Endothelial cell of umbilical vein (primary cell): ENCODE data around the gene TMEM38A. TPM values are rescaled to one million over a fixed set of nuclear protein-coding genes. Genes with fewer than 3 reads are reported as not detected.
"Not testable (repeated sequence)": the region's sequence is repeated elsewhere in the genome, so short reads cannot be mapped to it uniquely, and the experiment has no call there.

Source experiments
- BruUV-seq: library from RNA; stranded (reverse); fragments of 400-500 nt; replicated peaks from 2 replicates; lab custom pipeline; 2021; lab: Mats Ljungman, UMichigan
- CTCF ChIA-PET: fragments of 300-600, 350-600 bp; sonication (Branson Sonifier 250); formaldehyde crosslinking; loops from one replicate; lab custom pipeline; 2021; ENCODE audit warnings: antibody characterized with exemption, inconsistent platforms; lab: Charles Lee
- POLR2A ChIA-PET: fragments of 300-600, 350-600 bp; sonication (Branson Sonifier 250); formaldehyde crosslinking; loops from one replicate; lab custom pipeline; 2021; ENCODE audit warnings: antibody characterized with exemption, inconsistent platforms; lab: Charles Lee
- DNase-seq: peaks from one replicate; pipeline ENCODE4 v3.0.0-alpha.2; 2011; ENCODE audit warnings: low read depth, low spot score
- FAIRE-seq: peaks from 2 replicates; lab custom pipeline; 2011; peaks lifted over from hg19 to GRCh38; lab: Jason Lieb, UNC
- H2AFZ ChIP-seq: 2 replicates; pipeline ENCODE4 v1.6.0; 2012; ENCODE audit warnings: low read depth, low read length, control low read depth, inconsistent platforms
- H3K27ac ChIP-seq: 2 replicates; pipeline ENCODE4 v1.5.1; 2011; ENCODE audit warnings: low read depth, mild to moderate bottlenecking, control low read depth, low read length, moderate library complexity; ENCODE audit not compliant: insufficient read depth
- H3K27me3 ChIP-seq, 2 experiments: 2 replicates each; pipeline versions ENCODE4 v1.6.0 to v1.6.1; 2011; ENCODE audit warnings: low read length in 2 of 2, mixed read lengths in 1 of 2; ENCODE audit not compliant: control insufficient read depth in 2 of 2, insufficient read depth in 2 of 2
- H3K36me3 ChIP-seq, 2 experiments: 2 replicates in 1 of 2; 3 replicates in 1 of 2; pipeline ENCODE4 v1.5.1; 2011; ENCODE audit warnings: low read length in 2 of 2, mild to moderate bottlenecking in 1 of 2, moderate library complexity in 1 of 2; ENCODE audit not compliant: control insufficient read depth in 2 of 2, insufficient read depth in 2 of 2; ENCODE audit errors: extremely low read depth in 1 of 2
- H3K4me1 ChIP-seq: 3 replicates; pipeline ENCODE4 v1.5.1; 2011; ENCODE audit warnings: mild to moderate bottlenecking, low read length; ENCODE audit not compliant: control insufficient read depth, insufficient read depth; ENCODE audit errors: extremely low read depth
- H3K4me2 ChIP-seq: 2 replicates; pipeline ENCODE4 v1.6.1; 2011; ENCODE audit warnings: low read length, control low read depth, mixed read lengths; ENCODE audit not compliant: insufficient read depth
- H3K4me3 ChIP-seq, 3 experiments: fragments of 200-600 bp in 1 of 3; sonication (generic), shearing (Covaris generic) in 1 of 3; replicated peaks in 1 of 3; 2 replicates each; pipeline ENCODE4 v1.5.1; 2011 to 2016; ENCODE audit warnings: control low read depth in 3 of 3, low read length in 3 of 3, mild to moderate bottlenecking in 2 of 3, inconsistent platforms in 1 of 3, low read depth in 1 of 3, moderate library complexity in 1 of 3; ENCODE audit not compliant: insufficient read depth in 1 of 3
- H3K79me2 ChIP-seq: 2 replicates; pipeline ENCODE4 v1.6.0; 2012; ENCODE audit warnings: low read length, inconsistent platforms; ENCODE audit not compliant: control insufficient read depth, insufficient read depth
- H3K9ac ChIP-seq: replicated peaks from 2 replicates; pipeline ENCODE3; 2011; ENCODE audit warnings: low read length, control low read depth; ENCODE audit not compliant: insufficient read depth; ENCODE audit errors: extremely low read depth
- H3K9me1 ChIP-seq: replicated peaks from 3 replicates; pipeline ENCODE4 v1.6.0; 2011; ENCODE audit warnings: mild to moderate bottlenecking, low read length; ENCODE audit not compliant: control insufficient read depth, insufficient read depth; ENCODE audit errors: extremely low read depth
- H3K9me3 ChIP-seq: replicated peaks from 2 replicates; pipeline ENCODE4 v1.5.1; 2012; ENCODE audit warnings: low read length, inconsistent platforms; ENCODE audit not compliant: control insufficient read depth, insufficient read depth
- H4K20me1 ChIP-seq: replicated peaks from 2 replicates; pipeline ENCODE3; 2011; ENCODE audit warnings: mild to moderate bottlenecking, low read length; ENCODE audit not compliant: control insufficient read depth, insufficient read depth; ENCODE audit errors: extremely low read depth
- CTCF ChIP-seq, 2 donors: IDR thresholded peaks; 1 replicate in 1 of 2; 2 replicates in 1 of 2; pipeline ENCODE4 v1.5.1; 2011; ENCODE audit warnings: low read length in 2 of 2, mild to moderate bottlenecking in 2 of 2, moderate library complexity in 2 of 2, control low read depth in 1 of 2, inconsistent platforms in 1 of 2, low read depth in 1 of 2; ENCODE audit not compliant: insufficient read depth in 1 of 2; ENCODE audit errors: extremely low read depth in 1 of 2
- EZH2 ChIP-seq: IDR thresholded peaks from 2 replicates; pipeline ENCODE4 v1.6.1; 2012; ENCODE audit warnings: borderline replicate concordance, low read depth, mild to moderate bottlenecking, moderate library complexity, low read length, inconsistent platforms; ENCODE audit not compliant: severe bottlenecking
- FOS ChIP-seq: IDR thresholded peaks from 2 replicates; pipeline ENCODE4 v1.6.1; 2011; ENCODE audit warnings: mild to moderate bottlenecking, low read length, moderate library complexity, borderline replicate concordance; ENCODE audit not compliant: insufficient read depth
- GATA2 ChIP-seq: IDR thresholded peaks from 2 replicates; pipeline ENCODE4 v1.7.0; 2011; ENCODE audit warnings: low read depth, mild to moderate bottlenecking, moderate library complexity, mixed read lengths, low read length; ENCODE audit not compliant: insufficient read length, insufficient read depth
- JUN ChIP-seq: IDR thresholded peaks from 2 replicates; pipeline ENCODE4 v1.6.1; 2011; ENCODE audit warnings: borderline replicate concordance, low read depth; ENCODE audit not compliant: insufficient read length, insufficient read depth
- MAX ChIP-seq: IDR thresholded peaks from 2 replicates; pipeline ENCODE4 v1.6.1; 2011; ENCODE audit not compliant: insufficient read depth, insufficient read length
- MYC ChIP-seq: IDR thresholded peaks from one replicate; pipeline ENCODE4 v1.6.1; 2011; ENCODE audit warnings: mild to moderate bottlenecking, low read depth, low read length
- POLR2A ChIP-seq: IDR thresholded peaks from 2 replicates; pipeline ENCODE4 v1.6.1; 2012; ENCODE audit warnings: low read depth, mild to moderate bottlenecking, control low read depth, low read length
- POLR2AphosphoS5 ChIP-seq: IDR thresholded peaks from 2 replicates; pipeline ENCODE4 v1.6.1; 2012; ENCODE audit warnings: low read depth, mild to moderate bottlenecking, control low read depth, low read length, moderate library complexity; ENCODE audit not compliant: insufficient read depth
- dilution Hi-C: fragments of 300-500 bp; cut with MboI; formaldehyde crosslinking; loops from one replicate; pipeline ENCODE4 v1.15.0; 2019; ENCODE audit warnings: low sequenced_read_pairs; ENCODE audit not compliant: extremely low pct_ligation_motif_present
- intact Hi-C: fragments of 100-400 bp; cut with micrococcal nuclease; formaldehyde crosslinking; loops from one replicate; pipeline ENCODE4 v1.10.0; 2022
- polyA plus RNA-seq, 4 experiments: library from polyadenylated mRNA; depleted of rRNA in 3 of 4; stranded (reverse) in 3 of 4; unstranded in 1 of 4; fragments of >200 nt; gene quantifications; 2 replicates each; pipeline versions ENCODE4 v1.2.1 to v1.2.3, GENCODE V29; 2011 to 2012; ENCODE audit warnings: missing spikeins in 1 of 4
- total RNA-seq: library from RNA; stranded (reverse); gene quantifications from 2 replicates; pipeline ENCODE4 v1.2.3, GENCODE V29; 2021

The TMEM38A gene
- total and polyA plus RNA-seq, 2 donors (not counting 3 experiments of a cell fraction or from before 2014, with no cell fraction given), result 1.6 TPM

GRCh38 chr19:16726916-16727315 lies 66.0 kb downstream of the TMEM38A start:
- no peak for DNase-seq
- intact Hi-C loops, result no loop called here
- H3K36me3 ChIP-seq, result no peaks in the 10 kb centered on the region
- no TSS peak for BruUV-seq
- TF ChIP-seq GATA2 (no peak), MAX (no peak), POLR2AphosphoS5 (no peak), MYC (no peak), FOS (no peak), POLR2A (no peak), CTCF (IDR thresholded peaks at IDR 0.05; ENCODE audit: extremely low read depth in 1 of 2, insufficient read depth in 1 of 2, low read depth in 1 of 2, low read length in 2 of 2) (no peak), JUN (no peak), EZH2 (no peak)
- H4K20me1 ChIP-seq, result no peaks in the 10 kb centered on the region
- H3K79me2 ChIP-seq, result no peaks in the 10 kb centered on the region
- H3K27me3 ChIP-seq, result no peaks in the 10 kb centered on the region
- no peak overlapping the region for H3K9ac ChIP-seq
- dilution Hi-C loops, result no loop called here
- H3K9me3 ChIP-seq, result no peaks in the 10 kb centered on the region
- H3K4me2 ChIP-seq, result no peak overlapping the region
- no peak overlapping the region for H3K27ac ChIP-seq
- POLR2A ChIA-PET, result no interaction called here
- CTCF ChIA-PET, result interaction anchor here (1.5 kb wide), 1 partner anchor 12 kb away, joined by 3 read pairs; no protein-coding TSS in a partner anchor
- no peak overlapping the region for H2AFZ ChIP-seq
- H3K4me1 ChIP-seq, result no peaks in the 10 kb centered on the region
- H3K4me3 ChIP-seq, result no peak overlapping the region
- FAIRE-seq, result no peak
- no peaks in the 10 kb centered on the region for H3K9me1 ChIP-seq

GRCh38 chr19:16735650-16736266 lies 74.8 kb downstream of the TMEM38A start:
- H3K9me3 ChIP-seq, H3K4me3 ChIP-seq, H3K9me1 ChIP-seq, H2AFZ ChIP-seq, dilution Hi-C loops, H3K27ac ChIP-seq, FAIRE-seq, H4K20me1 ChIP-seq, BruUV-seq, H3K36me3 ChIP-seq, H3K27me3 ChIP-seq, POLR2A ChIA-PET, H3K4me1 ChIP-seq, H3K79me2 ChIP-seq, H3K9ac ChIP-seq, H3K4me2 ChIP-seq, intact Hi-C loops, DNase-seq: not testable (repeated sequence)
- CTCF ChIA-PET, result interaction anchor here (1.6 kb wide), 1 partner anchor 21 kb away, joined by 4 read pairs; no protein-coding TSS in a partner anchor
